T-cell (primary cell): Measurements from ENCODE around the gene FKBP1B. TPM values are rescaled to one million over a fixed set of nuclear protein-coding genes. Genes with fewer than 3 reads are reported as not detected.

ENCODE experiments used
- ATAC-seq, 4 experiments: fragments of 200-7000 bp in 3 of 4; fragments of 150-1000 bp in 1 of 4; cut with Tn5 transposase; replicated peaks in 1 of 4; 1 replicate in 3 of 4; 2 replicates in 1 of 4; pipeline ENCODE4 v1.10.0; 2021; ENCODE audit warnings: moderate library complexity in 3 of 4, mild to moderate bottlenecking in 2 of 4, moderate number of reproducible peaks in 1 of 4
- CTCF ChIA-PET, 2 donors: fragments of 300-600 bp; sonication (Branson Sonifier 250); formaldehyde crosslinking; loops; one replicate each; lab custom pipeline; 2022; ENCODE audit warnings: antibody characterized with exemption in 2 of 2; lab: Charles Lee
- POLR2A ChIA-PET, 2 donors: fragments of 300-600 bp; sonication (Branson Sonifier 250); formaldehyde crosslinking; loops; one replicate each; lab custom pipeline; 2022; ENCODE audit warnings: antibody characterized with exemption in 2 of 2; lab: Charles Lee
- DNase-seq, 35 experiments: peaks; one replicate each; pipeline versions ENCODE4 v3.0.0 to v3.0.0-alpha.2; 2013 to 2023
- H3K27ac ChIP-seq: one replicate; pipeline ENCODE4 v1.5.1; 2013; ENCODE audit warnings: low read length
- H3K27me3 ChIP-seq, 2 experiments: replicated peaks in 1 of 2; 1 replicate in 1 of 2; 2 replicates in 1 of 2; pipeline versions ENCODE4 v1.6.1 to v1.7.0; 2013; ENCODE audit warnings: low read length in 1 of 2, mixed read lengths in 1 of 2; ENCODE audit not compliant: control insufficient read depth in 2 of 2, insufficient read depth in 2 of 2; ENCODE audit errors: extremely low read depth in 1 of 2
- H3K36me3 ChIP-seq, 2 donors: 1 replicate in 1 of 2; 2 replicates in 1 of 2; pipeline versions ENCODE4 v1.6.1 to v1.7.0; 2013; ENCODE audit warnings: low read length in 1 of 2; ENCODE audit not compliant: control insufficient read depth in 2 of 2, insufficient read depth in 1 of 2; ENCODE audit errors: extremely low read depth in 1 of 2
- H3K4me1 ChIP-seq, 2 experiments: 1 replicate in 1 of 2; 2 replicates in 1 of 2; pipeline versions ENCODE4 v1.6.1 to v1.7.0; 2013; ENCODE audit warnings: low read length in 2 of 2, mixed read lengths in 1 of 2; ENCODE audit not compliant: insufficient read depth in 2 of 2, control insufficient read depth in 1 of 2; ENCODE audit errors: extremely low read depth in 1 of 2
- H3K4me3 ChIP-seq, 2 donors: 1 replicate in 1 of 2; 2 replicates in 1 of 2; pipeline versions ENCODE4 v1.5.1 to v1.7.0; 2013; ENCODE audit warnings: mild to moderate bottlenecking in 2 of 2, low read length in 1 of 2, moderate library complexity in 1 of 2; ENCODE audit not compliant: control insufficient read depth in 1 of 2; ENCODE audit errors: extremely low read depth in 1 of 2
- H3K9me3 ChIP-seq: 2 replicates; pipeline ENCODE4 v1.7.0; 2013
- H3K27ac Mint-ChIP-seq, 2 donors: one replicate each; pipeline ENCODE4 v1.8.0; 2020 to 2021; ENCODE audit warnings: mild to moderate bottlenecking in 2 of 2, mixed read lengths in 2 of 2
- H3K27me3 Mint-ChIP-seq, 2 donors: one replicate each; pipeline ENCODE4 v1.8.0; 2021 to 2022; ENCODE audit warnings: mixed read lengths in 2 of 2
- H3K36me3 Mint-ChIP-seq: one replicate; pipeline ENCODE4 v1.8.0; 2021; ENCODE audit warnings: mixed read lengths
- H3K4me1 Mint-ChIP-seq, 3 donors: one replicate each; pipeline ENCODE4 v1.8.0; 2020 to 2022; ENCODE audit warnings: mixed read lengths in 3 of 3, mild to moderate bottlenecking in 1 of 3
- H3K4me3 Mint-ChIP-seq, 3 donors: one replicate each; pipeline ENCODE4 v1.8.0; 2020 to 2022; ENCODE audit warnings: mild to moderate bottlenecking in 3 of 3, mixed read lengths in 3 of 3, moderate library complexity in 3 of 3
- H3K9me3 Mint-ChIP-seq, 3 donors: one replicate each; pipeline ENCODE4 v1.8.0; 2020 to 2022; ENCODE audit warnings: mixed read lengths in 3 of 3
- WGBS: methylation state at CpG from one replicate; pipeline ENCODE4 v1.1.5; 2013; ENCODE audit warnings: missing lambda C conversion rate; ENCODE audit not compliant: insufficient coverage; 5-methylcytosine and 5-hydroxymethylcytosine counted together
- total RNA-seq, 35 experiments: library from RNA in 6 of 35; stranded (reverse) in 6 of 35; fragments of 120-200 nt in 1 of 35; gene quantifications; one replicate each; pipeline versions ENCODE4 v1.2.1 to v1.2.4 and lab custom pipeline; 2013 to 2026

FKBP1B gene
- total RNA-seq, 5 donors from 2014 or later (not counting 1 experiment from before 2014, with no cell fraction given), result 1.2 to 1.5 (median 1.2) TPM

- ChIA-PET POLR2A (interaction anchor here in 1 of 2 donors (0.6 kb wide), 1 partner anchor 15 kb away, joined by 5 read pairs; no protein-coding TSS in a partner anchor), CTCF (interaction anchor here (0.6 to 1.0 kb wide), 3 partner anchors 25 to 155 kb away, joined by 3 to 4 read pairs (median 3); no protein-coding TSS in a partner anchor)
- Histone ChIP-seq H3K27ac (no peak overlapping the region), H3K9me3 (no peaks in the 10 kb centered on the region), H3K27me3 (peaks cover 2 to 33% of the 10 kb centered on the region in 2 experiments), H3K4me1 (peaks cover 0 to 17% of the 10 kb centered on the region in 2 experiments), H3K4me3 (no peak overlapping the region), H3K36me3 (no peaks in the 10 kb centered on the region)
- no peak overlapping the region for H3K27ac Mint-ChIP-seq
- WGBS, result no CpG with 5 or more reads among the region's 1 CpG
- H3K4me3 Mint-ChIP-seq, result no peak overlapping the region
- no peak for ATAC-seq
- no peak for DNase-seq
- H3K27me3 Mint-ChIP-seq, result peaks cover 3 to 9% of the 10 kb centered on the region in 2 donors
- H3K36me3 Mint-ChIP-seq, result no peaks in the 10 kb centered on the region
- peaks cover under 1 to 7% (median 6%) of the 10 kb centered on the region in 3 donors for H3K4me1 Mint-ChIP-seq
- H3K9me3 Mint-ChIP-seq, result no peaks in the 10 kb centered on the region
Observed at GRCh38 chr2:24052951-24053350, 3.4 kb downstream of the FKBP1B start.

GRCh38 chr2:24054366-24055010 lies 4.9 kb downstream of the FKBP1B start:
- no peaks in the 10 kb centered on the region for H3K4me1 Mint-ChIP-seq
- H3K27ac Mint-ChIP-seq, result no peak overlapping the region
- ATAC-seq, result no peak

GRCh38 chr2:24055750-24056149 lies 6.2 kb downstream of the FKBP1B start:
- no peak for ATAC-seq

More at GRCh38 chr2:24054366-24055010, 4.9 kb downstream of the FKBP1B start:
- H3K36me3 ChIP-seq, result no peaks in the 10 kb centered on the region
- 89% methylated on average over 5 of the region's 8 CpGs for WGBS
- H3K4me3 ChIP-seq, result no peak overlapping the region
- CTCF ChIA-PET, result no interaction called here
- Mint-ChIP-seq H3K4me3 (no peak overlapping the region), H3K9me3 (no peaks in the 10 kb centered on the region), H3K27me3 (peaks cover 2 to 9% of the 10 kb centered on the region in 2 donors), H3K36me3 (no peaks in the 10 kb centered on the region)
- H3K9me3 ChIP-seq, result no peaks in the 10 kb centered on the region
- DNase-seq, result no peak
- H3K4me1 ChIP-seq, result peaks cover 0 to 9% of the 10 kb centered on the region in 2 experiments
- H3K27me3 ChIP-seq, result peaks cover 0 to 23% of the 10 kb centered on the region in 2 experiments
- H3K27ac ChIP-seq, result no peak overlapping the region
- POLR2A ChIA-PET, result no interaction called here

DNA sequence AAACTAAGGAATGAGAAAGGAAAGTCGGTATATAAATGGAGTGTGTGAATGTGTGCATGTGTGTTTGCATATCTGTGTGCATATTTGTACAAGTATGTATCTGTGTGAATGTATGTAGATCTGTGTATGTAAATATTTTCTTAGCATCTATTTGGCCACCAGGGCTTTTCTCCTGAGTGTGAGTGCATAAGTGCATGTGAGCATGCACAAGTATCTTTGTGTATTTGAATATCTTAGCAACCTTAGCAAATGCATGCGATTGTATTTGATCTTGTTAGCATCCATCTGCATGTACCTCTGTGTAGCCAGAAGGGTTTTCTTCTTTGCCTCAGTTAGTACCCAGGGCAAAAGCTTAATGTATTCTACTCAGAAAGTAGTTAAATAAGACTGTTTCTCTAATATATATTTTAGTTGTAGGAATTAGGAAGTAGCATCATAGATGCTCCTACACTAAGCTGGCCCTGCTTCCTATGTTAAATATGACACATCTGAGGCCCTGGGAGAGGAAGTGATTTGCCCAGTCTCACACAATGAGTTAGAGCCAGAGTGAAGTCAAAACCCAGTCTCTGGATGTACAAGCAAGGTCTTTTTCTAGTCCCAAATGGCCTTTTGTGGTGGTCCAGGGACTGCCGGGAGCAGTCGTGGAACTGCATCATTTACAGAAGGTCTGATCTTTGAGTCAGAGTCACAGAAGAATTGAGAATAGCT lies 9.2 kb downstream of the FKBP1B start:
- peaks cover 2 to 9% of the 10 kb centered on the region in 2 donors for H3K27me3 Mint-ChIP-seq
- DNase-seq (no peak), ATAC-seq (no peak)
- H3K27ac Mint-ChIP-seq, result no peak overlapping the region
- Histone ChIP-seq H3K9me3 (no peaks in the 10 kb centered on the region), H3K27ac (no peak overlapping the region), H3K4me3 (no peak overlapping the region), H3K27me3 (peaks cover 0 to 9% of the 10 kb centered on the region in 2 experiments), H3K4me1 (no peaks in the 10 kb centered on the region), H3K36me3 (no peaks in the 10 kb centered on the region)
- no peaks in the 10 kb centered on the region for H3K9me3 Mint-ChIP-seq
- no peaks in the 10 kb centered on the region for H3K36me3 Mint-ChIP-seq
- CTCF ChIA-PET, result no interaction called here
- 94% methylated on average over 4 of the region's 4 CpGs for WGBS
- no peak overlapping the region for H3K4me3 Mint-ChIP-seq
- POLR2A ChIA-PET, result no interaction called here
- H3K4me1 Mint-ChIP-seq, result no peaks in the 10 kb centered on the region

More at GRCh38 chr2:24055750-24056149, 6.2 kb downstream of the FKBP1B start:
- CTCF ChIA-PET, result no interaction called here
- POLR2A ChIA-PET, result no interaction called here
- Mint-ChIP-seq H3K4me1 (no peaks in the 10 kb centered on the region), H3K36me3 (no peaks in the 10 kb centered on the region), H3K9me3 (no peaks in the 10 kb centered on the region), H3K27ac (no peak overlapping the region), H3K27me3 (peaks cover 4 to 9% of the 10 kb centered on the region in 2 donors), H3K4me3 (no peak overlapping the region)
- DNase-seq, result no peak
- Histone ChIP-seq H3K4me3 (no peak overlapping the region), H3K9me3 (no peaks in the 10 kb centered on the region), H3K27me3 (peaks cover 0 to 12% of the 10 kb centered on the region in 2 experiments), H3K27ac (no peak overlapping the region), H3K36me3 (no peaks in the 10 kb centered on the region), H3K4me1 (no peaks in the 10 kb centered on the region)
- 100% methylated on average over 4 of the region's 6 CpGs for WGBS

DNA sequence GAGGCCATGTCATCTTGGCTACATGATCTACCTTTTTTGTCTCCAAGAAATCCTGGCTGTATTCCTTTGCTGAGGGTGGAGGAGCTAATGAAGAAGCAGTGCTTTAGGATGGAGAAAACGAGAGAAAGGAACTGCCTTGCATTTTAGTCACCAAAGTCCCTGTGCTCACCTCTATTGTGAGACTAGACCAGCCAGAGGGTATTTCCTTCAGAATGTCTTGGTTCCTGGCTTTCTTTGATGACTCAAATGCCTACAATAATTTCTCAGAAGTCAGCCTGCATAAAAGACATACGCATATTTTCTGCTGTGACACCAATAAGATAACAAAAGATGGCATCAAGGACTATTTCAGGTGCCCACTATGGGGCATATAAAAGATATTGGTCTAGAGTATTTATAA lies 15.8 kb downstream of the FKBP1B start:
- Histone ChIP-seq H3K9me3 (no peaks in the 10 kb centered on the region), H3K4me1 (no peaks in the 10 kb centered on the region), H3K27me3 (no peaks in the 10 kb centered on the region), H3K27ac (no peak overlapping the region), H3K4me3 (no peak overlapping the region), H3K36me3 (peaks cover 0 to 29% of the 10 kb centered on the region in 2 donors)
- Mint-ChIP-seq H3K4me3 (no peak overlapping the region), H3K27me3 (no peaks in the 10 kb centered on the region), H3K27ac (no peak overlapping the region), H3K9me3 (no peaks in the 10 kb centered on the region), H3K4me1 (peaks cover 0 to 7% (median 1%) of the 10 kb centered on the region in 3 donors), H3K36me3 (peaks cover 27% of the 10 kb centered on the region)
- WGBS, result 14% methylated on average over 1 of the region's 2 CpGs
- ChIA-PET CTCF (interaction anchor here in 1 of 2 donors (0.5 kb wide), 1 partner anchor 354 kb away, joined by 3 read pairs; no protein-coding TSS in a partner anchor), POLR2A (interaction anchor here in 1 of 2 donors (0.6 kb wide), 1 partner anchor 404 kb away, joined by 5 read pairs; no protein-coding TSS in a partner anchor)
- ATAC-seq (no peak), DNase-seq (no peak)

- H3K36me3 Mint-ChIP-seq, result peaks cover 35% of the 10 kb centered on the region
- no peaks in the 10 kb centered on the region for H3K27me3 Mint-ChIP-seq
- no peaks in the 10 kb centered on the region for H3K9me3 Mint-ChIP-seq
- ChIA-PET POLR2A (no interaction called here), CTCF (interaction anchor here in 1 of 2 donors (0.6 kb wide), 1 partner anchor 12 kb away, joined by 3 read pairs; no protein-coding TSS in a partner anchor)
- H3K4me3 ChIP-seq, result no peak overlapping the region
- ATAC-seq (no peak), DNase-seq (no peak)
- H3K4me3 Mint-ChIP-seq, result no peak overlapping the region
- peaks cover 0 to 45% of the 10 kb centered on the region in 2 donors for H3K36me3 ChIP-seq
- H3K27ac Mint-ChIP-seq, result no peak overlapping the region
- no peaks in the 10 kb centered on the region for H3K27me3 ChIP-seq
- H3K9me3 ChIP-seq, result no peaks in the 10 kb centered on the region
- peaks cover 29 to 35% (median 33%) of the 10 kb centered on the region in 3 donors for H3K4me1 Mint-ChIP-seq
- 100% methylated on average over 1 of the region's 4 CpGs for WGBS
- peaks cover 3 to 18% of the 10 kb centered on the region in 2 experiments for H3K4me1 ChIP-seq
- H3K27ac ChIP-seq, result no peak overlapping the region
Observed at GRCh38 chr2:24072259-24072658, 22.7 kb downstream of the FKBP1B start.
